ENCODE measurements around the gene BBX.

BBX gene

GRCh38 chr3:107850681-107851080, 327.9 kb downstream of the BBX start:
- no peak for DNase-seq

DNA sequence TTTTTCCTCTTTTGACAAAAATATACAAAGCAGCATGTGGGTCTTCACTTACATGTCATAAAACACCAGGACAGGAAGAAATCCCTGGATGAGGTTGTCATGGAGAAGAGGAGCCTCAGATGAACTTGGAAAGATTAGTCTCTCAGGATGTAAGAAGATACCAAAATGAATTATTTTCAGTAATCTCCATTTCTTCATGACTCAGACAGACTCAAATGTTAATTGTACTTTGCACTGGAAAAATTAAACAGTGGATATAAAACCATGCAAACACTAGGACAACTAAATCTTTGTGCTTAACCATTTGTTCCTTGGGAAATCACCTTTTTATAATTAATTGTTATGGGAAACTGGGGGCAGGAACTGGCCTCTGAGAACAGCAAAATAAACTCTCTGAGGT, 331.1 kb downstream of the BBX start:
- no peak for DNase-seq

DNA sequence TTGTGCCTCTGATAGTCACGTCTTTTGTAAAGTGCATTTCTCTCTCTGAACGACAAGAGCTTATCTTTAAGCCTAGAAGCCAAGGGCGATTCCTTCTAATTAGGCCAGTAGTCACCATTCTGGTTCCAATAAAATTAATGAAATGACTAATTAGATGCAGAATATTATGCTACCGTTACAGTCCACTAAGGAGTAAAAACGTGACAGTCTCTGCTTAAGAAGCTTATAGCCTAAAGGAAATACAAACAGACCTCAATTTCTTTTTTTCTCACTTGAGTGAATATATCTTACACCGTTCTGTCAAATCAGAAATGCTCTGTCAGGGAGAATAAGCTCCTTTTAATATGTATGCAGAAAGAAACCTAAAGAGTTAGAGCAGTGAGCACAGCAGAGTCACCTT, 332.0 kb downstream of the BBX start:
- DNase-seq: no peak

GRCh38 chr3:107855710-107856109, 332.9 kb downstream of the BBX start:
- no peak for DNase-seq

GRCh38 chr3:107857854-107858253, 335.1 kb downstream of the BBX start:
- DNase-seq: no peak

- DNase-seq: no peak
These were observed 336.1 kb downstream of the BBX start for GRCh38 chr3:107858876-107859275.

Measured in effector CD8-positive, alpha-beta T cell (primary cell).